OCI-LY3 (cell line): ENCODE data around the gene ACOT11.

Experiments
- EZH2phosphoT487 ChIP-seq: fragments of 200-600 bp; shearing (Covaris generic); IDR thresholded peaks from 2 replicates; pipeline ENCODE4 v1.6.1; 2018; ENCODE audit warnings: antibody characterized with exemption, mixed run types, low read depth
- TF ChIP-seq, protein P1 (sequence below): fragments of 200-600, 300-600 bp; sonication (generic); IDR thresholded peaks from 2 replicates; pipeline ENCODE4 v1.5.1; 2014; ENCODE audit warnings: antibody characterized with exemption, low read length, low read depth

DNA sequence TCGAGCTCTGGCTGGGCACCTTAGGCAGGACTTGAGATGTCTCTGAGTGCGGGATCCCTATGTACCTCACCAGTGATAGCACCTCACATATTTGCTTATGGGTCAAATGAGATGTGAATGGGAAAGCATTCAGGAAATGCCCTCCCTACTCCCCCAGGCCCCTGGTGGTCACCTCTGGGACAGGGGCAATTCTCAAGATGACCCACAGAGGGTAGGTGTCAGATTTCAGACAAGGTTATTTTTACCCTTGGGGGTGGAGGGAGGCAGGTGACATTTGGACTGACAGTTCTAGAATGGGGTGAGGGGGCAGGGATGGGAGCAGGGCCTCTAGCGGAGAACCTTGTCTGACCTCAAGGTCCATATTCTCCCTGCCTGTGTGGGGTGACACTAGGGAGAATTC, 27.1 kb downstream of the ACOT11 start:
- TF ChIP-seq, protein P1, sequence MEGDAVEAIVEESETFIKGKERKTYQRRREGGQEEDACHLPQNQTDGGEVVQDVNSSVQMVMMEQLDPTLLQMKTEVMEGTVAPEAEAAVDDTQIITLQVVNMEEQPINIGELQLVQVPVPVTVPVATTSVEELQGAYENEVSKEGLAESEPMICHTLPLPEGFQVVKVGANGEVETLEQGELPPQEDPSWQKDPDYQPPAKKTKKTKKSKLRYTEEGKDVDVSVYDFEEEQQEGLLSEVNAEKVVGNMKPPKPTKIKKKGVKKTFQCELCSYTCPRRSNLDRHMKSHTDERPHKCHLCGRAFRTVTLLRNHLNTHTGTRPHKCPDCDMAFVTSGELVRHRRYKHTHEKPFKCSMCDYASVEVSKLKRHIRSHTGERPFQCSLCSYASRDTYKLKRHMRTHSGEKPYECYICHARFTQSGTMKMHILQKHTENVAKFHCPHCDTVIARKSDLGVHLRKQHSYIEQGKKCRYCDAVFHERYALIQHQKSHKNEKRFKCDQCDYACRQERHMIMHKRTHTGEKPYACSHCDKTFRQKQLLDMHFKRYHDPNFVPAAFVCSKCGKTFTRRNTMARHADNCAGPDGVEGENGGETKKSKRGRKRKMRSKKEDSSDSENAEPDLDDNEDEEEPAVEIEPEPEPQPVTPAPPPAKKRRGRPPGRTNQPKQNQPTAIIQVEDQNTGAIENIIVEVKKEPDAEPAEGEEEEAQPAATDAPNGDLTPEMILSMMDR = no peak
- TF ChIP-seq EZH2phosphoT487 = no peak
